A549 (cell line): ENCODE measurements around the gene PRKAG3. TPM values are rescaled to one million over a fixed set of nuclear protein-coding genes. Genes with fewer than 3 reads are reported as not detected.

Experiments used
- ATAC-seq, 2 experiments: fragments of 200-7000 bp in 1 of 2; fragments of >200 bp in 1 of 2; cut with Nextera tagmentation in 1 of 2; cut with Tn5 transposase in 1 of 2; 3 replicates each; pipeline versions ENCODE4 v1.8.0 to v1.9.1; 2018 to 2020; ENCODE audit warnings: mild to moderate bottlenecking in 1 of 2, moderate library complexity in 1 of 2
- CTCF ChIA-PET: fragments of 300-600 bp; sonication (Branson Sonifier 250); formaldehyde crosslinking; extraction: SDS; loops from one replicate; lab custom pipeline; 2021; ENCODE audit warnings: antibody characterized with exemption, inconsistent platforms; lab: Yijun Ruan, JAX
- POLR2A ChIA-PET: fragments of 350-600 bp; formaldehyde crosslinking; extraction: SDS; loops from one replicate; lab custom pipeline; 2021; ENCODE audit warnings: antibody characterized with exemption, inconsistent platforms; lab: Yijun Ruan, JAX
- DNase-seq, 2 experiments: peaks; one replicate each; pipeline versions ENCODE4 v3.0.0 to v3.0.0-alpha.2; 2011 to 2016; ENCODE audit warnings: low read depth in 1 of 2, low spot score in 1 of 2
- FAIRE-seq: peaks from 2 replicates; lab custom pipeline; 2011; peaks lifted over from hg19 to GRCh38; lab: Jason Lieb, UNC
- H3K27ac ChIP-seq, 2 experiments: fragments of >200 bp; sonication (Bioruptor Twin); formaldehyde crosslinking; 3 replicates each; pipeline ENCODE4 v1.5.1; 2016 to 2017
- H3K4me1 ChIP-seq: fragments of >200 bp; sonication (Bioruptor Twin); formaldehyde crosslinking; 3 replicates; pipeline ENCODE4 v1.6.1; 2016
- H3K4me2 ChIP-seq: fragments of >200 bp; sonication (Bioruptor Twin); formaldehyde crosslinking; 3 replicates; pipeline ENCODE4 v1.6.1; 2016
- H3K4me3 ChIP-seq: fragments of >200 bp; sonication (Bioruptor Twin); formaldehyde crosslinking; 3 replicates; pipeline ENCODE4 v1.5.1; 2016
- H3K9me3 ChIP-seq: fragments of >200 bp; sonication (Bioruptor Twin); formaldehyde crosslinking; 3 replicates; pipeline ENCODE4 v1.6.1; 2016
- BHLHE40 ChIP-seq: IDR thresholded peaks from 2 replicates; pipeline ENCODE4 v1.6.1; 2012; ENCODE audit warnings: low read depth, low read length, inconsistent platforms
- CBX2 ChIP-seq: fragments of 200-600 bp; sonication (generic); IDR thresholded peaks from 2 replicates; pipeline ENCODE4 v1.6.1; 2016; ENCODE audit warnings: low read depth, mild to moderate bottlenecking, borderline replicate concordance
- CBX8 ChIP-seq: fragments of 200-600 bp; sonication (generic); IDR thresholded peaks from 2 replicates; pipeline ENCODE4 v1.6.1; 2016
- CEBPB ChIP-seq, 2 experiments: fragments of >200 bp in 1 of 2; sonication (Bioruptor Twin) in 1 of 2; formaldehyde crosslinking in 1 of 2; IDR thresholded peaks; 2 replicates each; pipeline ENCODE4 v1.6.1; 2012 to 2016
- CHD2 ChIP-seq: fragments of 150-350 bp; IDR thresholded peaks from 2 replicates; pipeline ENCODE4 v1.6.1; 2014; ENCODE audit warnings: low read length; ENCODE audit not compliant: partially characterized antibody
- EHMT2 ChIP-seq: fragments of 200-600 bp; sonication (generic); IDR thresholded peaks from 2 replicates; pipeline ENCODE4 v1.6.1; 2016; ENCODE audit warnings: antibody characterized with exemption, low read depth, mild to moderate bottlenecking, moderate library complexity
- EP300 ChIP-seq, 2 experiments: fragments of >200 bp; sonication (Bioruptor Twin); formaldehyde crosslinking; IDR thresholded peaks; 2 replicates in 1 of 2; 3 replicates in 1 of 2; pipeline ENCODE4 v1.6.1; 2016 to 2017
- FOSB ChIP-seq: fragments of 250-450 bp; sonication (Bioruptor Pico); IDR thresholded peaks from 2 replicates; pipeline ENCODE4 v1.5.0; 2020; ENCODE audit warnings: mild to moderate bottlenecking, moderate library complexity
- FOSL2 ChIP-seq, 2 experiments: fragments of 450-650 bp in 1 of 2; fragments of >200 bp in 1 of 2; sonication (Bioruptor Twin) in 1 of 2; formaldehyde crosslinking; IDR thresholded peaks; 2 replicates each; pipeline versions ENCODE4 v1.5.0 to v1.6.1; 2016 to 2020; ENCODE audit warnings: mild to moderate bottlenecking in 1 of 2, moderate library complexity in 1 of 2
- HDAC2 ChIP-seq: fragments of 200-600 bp; sonication (generic); IDR thresholded peaks from 2 replicates; pipeline ENCODE4 v1.6.1; 2016
- HEYL ChIP-seq: fragments of 250-450 bp; sonication (Bioruptor Pico); IDR thresholded peaks from 2 replicates; pipeline ENCODE4 v1.8.0; 2021; ENCODE audit warnings: mild to moderate bottlenecking, moderate library complexity
- HOXA7 ChIP-seq: fragments of 250-450 bp; sonication (Bioruptor Pico); IDR thresholded peaks from 2 replicates; pipeline ENCODE4 v1.5.0; 2020; ENCODE audit warnings: mild to moderate bottlenecking, moderate library complexity
- HOXB13 ChIP-seq: fragments of 250-450 bp; sonication (Bioruptor Pico); IDR thresholded peaks from 2 replicates; pipeline ENCODE4 v1.5.0; 2020; ENCODE audit warnings: low read depth, mild to moderate bottlenecking, moderate library complexity
- JUNB ChIP-seq: fragments of >200 bp; sonication (Bioruptor Twin); formaldehyde crosslinking; IDR thresholded peaks from 2 replicates; pipeline ENCODE4 v1.6.1; 2016
- MAZ ChIP-seq: fragments of 150-350 bp; IDR thresholded peaks from 2 replicates; pipeline ENCODE4 v1.6.1; 2014; ENCODE audit warnings: antibody characterized with exemption, low read depth, low read length, borderline replicate concordance
- MYC ChIP-seq: IDR thresholded peaks from 2 replicates; pipeline ENCODE4 v1.6.1; 2012; ENCODE audit warnings: mild to moderate bottlenecking, inconsistent platforms, low read length, improper control_type of control experiment, borderline replicate concordance
- NFE2L2 ChIP-seq: fragments of 150-350 bp; conservative IDR thresholded peaks from 2 replicates; pipeline ENCODE4 v1.6.1; 2014; ENCODE audit warnings: low read length
- NPAS2 ChIP-seq: fragments of 250-450 bp; sonication (Bioruptor Pico); IDR thresholded peaks from 2 replicates; pipeline ENCODE4 v1.8.0; 2022; ENCODE audit warnings: mild to moderate bottlenecking, moderate library complexity, borderline replicate concordance
- POLR2AphosphoS2 ChIP-seq: conservative IDR thresholded peaks from 2 replicates; pipeline ENCODE4 v1.6.1; 2012; ENCODE audit warnings: low read length, improper control_type of control experiment, inconsistent platforms
- RAD21 ChIP-seq, 2 experiments: fragments of >200 bp in 1 of 2; sonication (Bioruptor Twin) in 1 of 2; formaldehyde crosslinking in 1 of 2; IDR thresholded peaks in 1 of 2; conservative IDR thresholded peaks in 1 of 2; 2 replicates in 1 of 2; 3 replicates in 1 of 2; pipeline ENCODE4 v1.6.1; 2012 to 2018; ENCODE audit warnings: inconsistent platforms in 1 of 2
- RCOR1 ChIP-seq: fragments of 150-350 bp; IDR thresholded peaks from 2 replicates; pipeline ENCODE4 v1.6.1; 2014; ENCODE audit warnings: antibody characterized with exemption, low read length, low read depth
- ZC3H11A ChIP-seq: fragments of 450-650 bp; IDR thresholded peaks from 2 replicates; pipeline ENCODE4 v1.6.1; 2014; ENCODE audit warnings: antibody characterized with exemption, mild to moderate bottlenecking
- WGBS: methylation state at CpG from one replicate; pipeline ENCODE4 v1.1.6; 2017; ENCODE audit errors: missing lambda C conversion rate; 5-methylcytosine and 5-hydroxymethylcytosine counted together
- polyA plus RNA-seq, 4 experiments: library from polyadenylated mRNA; depleted of rRNA in 3 of 4; stranded (reverse); fragments of >200 nt; fragmentation: RNase III in 1 of 4; extraction: RNeasy Plus Mini Kit Qiagen cat#74134 plus additional on column Dnase treatment in 1 of 4; gene quantifications; 2 replicates in 3 of 4; 3 replicates in 1 of 4; pipeline ENCODE4 v1.2.3, GENCODE V29; 2011 to 2017
- TF ChIP-seq, protein P1 (sequence below): fragments of 200-600 bp; sonication (generic); IDR thresholded peaks from 2 replicates; pipeline ENCODE4 v1.6.1; 2016; ENCODE audit warnings: antibody characterized with exemption, mild to moderate bottlenecking, moderate library complexity
- TF ChIP-seq, protein P2 (sequence below): fragments of 450-650 bp; IDR thresholded peaks from 2 replicates; pipeline ENCODE4 v1.6.1; 2014; ENCODE audit warnings: antibody characterized with exemption
- TF ChIP-seq, protein P3 (sequence below): fragments of 250-450 bp; sonication (Bioruptor Pico); IDR thresholded peaks from 2 replicates; pipeline ENCODE4 v1.5.0; 2020; ENCODE audit warnings: low read depth, mild to moderate bottlenecking, moderate library complexity
- TF ChIP-seq, protein P4 (sequence below): fragments of >200 bp; sonication (Bioruptor Twin); formaldehyde crosslinking; IDR thresholded peaks from 3 replicates; pipeline ENCODE4 v1.6.1; 2016

PRKAG3 gene
- polyA plus RNA-seq, 2 of the 4 experiments (the other 2 are of a cell fraction): not detected

DNA sequence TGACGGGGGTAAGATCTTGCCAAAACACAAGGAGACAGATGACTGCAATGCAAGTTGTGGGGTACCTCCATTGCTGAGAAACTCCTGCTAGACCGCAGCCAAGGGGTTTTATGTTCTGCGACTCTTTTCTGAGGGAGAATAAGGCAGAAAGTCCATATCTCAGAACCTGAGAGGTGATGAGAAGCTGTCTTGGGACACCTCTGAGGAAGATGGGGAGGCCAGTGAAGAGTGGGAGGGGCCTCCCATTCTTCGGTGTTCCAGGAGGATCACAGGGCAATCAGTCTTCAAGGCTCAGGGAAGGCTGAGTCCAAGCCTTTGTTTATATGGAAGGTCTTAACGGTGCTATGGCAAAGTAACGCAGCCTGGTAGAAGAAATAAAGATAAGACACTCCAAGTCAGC lies 31.6 kb downstream of the PRKAG3 start:
- DNase-seq (no peak), ATAC-seq (no peak), FAIRE-seq (no peak)
- H3K4me1 ChIP-seq: no peaks in the 10 kb centered on the region
- WGBS: 75% methylated on average over 6 of the region's 6 CpGs
- peaks cover 3% of the 10 kb centered on the region; the same call in 1 of the 3 replicates for H3K9me3 ChIP-seq
- POLR2A ChIA-PET: no interaction called here
- CTCF ChIA-PET: no interaction called here
- no peak for TF ChIP-seq BHLHE40
- no peak for TF ChIP-seq NFE2L2
- no peak for TF ChIP-seq RAD21 (conservative IDR thresholded peaks at IDR 0.05 in 1 of 2, IDR thresholded peaks at IDR 0.05 in 1 of 2)
- TF ChIP-seq EHMT2: no peak
- no peak for TF ChIP-seq CBX8
- TF ChIP-seq CEBPB (IDR thresholded peaks at IDR 0.05): no peak
- TF ChIP-seq, protein P1, sequence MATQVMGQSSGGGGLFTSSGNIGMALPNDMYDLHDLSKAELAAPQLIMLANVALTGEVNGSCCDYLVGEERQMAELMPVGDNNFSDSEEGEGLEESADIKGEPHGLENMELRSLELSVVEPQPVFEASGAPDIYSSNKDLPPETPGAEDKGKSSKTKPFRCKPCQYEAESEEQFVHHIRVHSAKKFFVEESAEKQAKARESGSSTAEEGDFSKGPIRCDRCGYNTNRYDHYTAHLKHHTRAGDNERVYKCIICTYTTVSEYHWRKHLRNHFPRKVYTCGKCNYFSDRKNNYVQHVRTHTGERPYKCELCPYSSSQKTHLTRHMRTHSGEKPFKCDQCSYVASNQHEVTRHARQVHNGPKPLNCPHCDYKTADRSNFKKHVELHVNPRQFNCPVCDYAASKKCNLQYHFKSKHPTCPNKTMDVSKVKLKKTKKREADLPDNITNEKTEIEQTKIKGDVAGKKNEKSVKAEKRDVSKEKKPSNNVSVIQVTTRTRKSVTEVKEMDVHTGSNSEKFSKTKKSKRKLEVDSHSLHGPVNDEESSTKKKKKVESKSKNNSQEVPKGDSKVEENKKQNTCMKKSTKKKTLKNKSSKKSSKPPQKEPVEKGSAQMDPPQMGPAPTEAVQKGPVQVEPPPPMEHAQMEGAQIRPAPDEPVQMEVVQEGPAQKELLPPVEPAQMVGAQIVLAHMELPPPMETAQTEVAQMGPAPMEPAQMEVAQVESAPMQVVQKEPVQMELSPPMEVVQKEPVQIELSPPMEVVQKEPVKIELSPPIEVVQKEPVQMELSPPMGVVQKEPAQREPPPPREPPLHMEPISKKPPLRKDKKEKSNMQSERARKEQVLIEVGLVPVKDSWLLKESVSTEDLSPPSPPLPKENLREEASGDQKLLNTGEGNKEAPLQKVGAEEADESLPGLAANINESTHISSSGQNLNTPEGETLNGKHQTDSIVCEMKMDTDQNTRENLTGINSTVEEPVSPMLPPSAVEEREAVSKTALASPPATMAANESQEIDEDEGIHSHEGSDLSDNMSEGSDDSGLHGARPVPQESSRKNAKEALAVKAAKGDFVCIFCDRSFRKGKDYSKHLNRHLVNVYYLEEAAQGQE: no peak
- TF ChIP-seq HOXB13 (CRISPR knock-in tag): no peak
- no peak for TF ChIP-seq NPAS2
- no peak for TF ChIP-seq CBX2
- TF ChIP-seq MAZ: no peak
- TF ChIP-seq POLR2AphosphoS2: no peak
- no peak for TF ChIP-seq FOSB (CRISPR knock-in tag)
- H3K4me3 ChIP-seq: no peak overlapping the region
- H3K4me2 ChIP-seq: no peak overlapping the region
- no peak overlapping the region for H3K27ac ChIP-seq

DNA sequence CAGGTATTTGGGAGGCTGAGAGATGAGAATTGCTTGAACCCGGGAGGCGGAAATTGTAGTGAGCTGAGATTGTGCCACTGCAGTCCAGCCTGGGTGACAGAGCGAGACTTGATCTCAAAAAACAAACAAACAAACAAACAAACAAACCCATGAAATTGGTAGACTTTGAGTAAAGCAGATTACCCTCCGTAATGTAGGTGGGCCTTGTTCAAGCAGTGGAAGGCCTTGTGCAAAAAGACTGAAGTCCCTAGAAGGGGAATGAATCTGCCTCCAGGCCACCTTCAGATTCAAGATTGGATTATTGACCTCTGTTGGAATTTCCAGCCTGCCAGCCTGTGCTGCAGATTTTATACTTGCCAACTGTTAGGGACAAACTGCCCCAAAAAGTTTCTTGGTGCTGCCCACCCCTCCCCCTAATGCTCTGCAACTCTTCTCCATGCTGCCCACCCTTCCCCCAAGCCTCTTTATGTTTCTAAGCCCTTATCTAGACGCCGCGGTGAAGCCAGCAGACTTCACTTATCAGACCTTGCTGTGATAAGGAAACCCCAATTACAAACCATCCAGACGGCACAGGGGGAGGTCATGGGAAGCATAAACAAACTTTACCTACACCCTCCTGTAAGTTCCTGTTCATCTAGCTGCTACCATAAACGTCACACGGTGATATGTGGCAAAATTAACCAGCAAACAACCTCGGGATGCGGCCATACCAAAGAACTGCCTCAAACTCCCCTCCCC lies 32.7 kb downstream of the PRKAG3 start:
- H3K9me3 ChIP-seq: peaks cover under 1% of the 10 kb centered on the region; the same call in 1 of the 3 replicates
- FAIRE-seq (no peak), ATAC-seq (no peak)
- no peak overlapping the region for H3K4me2 ChIP-seq
- TF ChIP-seq, protein P1: no peak
- no peak for TF ChIP-seq JUNB
- no peak for TF ChIP-seq RCOR1
- no peak for TF ChIP-seq HEYL
- no peak for TF ChIP-seq MYC
- no peak for TF ChIP-seq ZC3H11A
- no peak for TF ChIP-seq MAZ
- TF ChIP-seq FOSL2 (IDR thresholded peaks at IDR 0.05): no peak
- no peak for TF ChIP-seq FOSL2 (CRISPR knock-in tag; IDR thresholded peaks at IDR 0.05)
- no peak for TF ChIP-seq CHD2
- TF ChIP-seq BHLHE40: no peak
- TF ChIP-seq EP300 (IDR thresholded peaks at IDR 0.05): no peak
- TF ChIP-seq, protein P2, sequence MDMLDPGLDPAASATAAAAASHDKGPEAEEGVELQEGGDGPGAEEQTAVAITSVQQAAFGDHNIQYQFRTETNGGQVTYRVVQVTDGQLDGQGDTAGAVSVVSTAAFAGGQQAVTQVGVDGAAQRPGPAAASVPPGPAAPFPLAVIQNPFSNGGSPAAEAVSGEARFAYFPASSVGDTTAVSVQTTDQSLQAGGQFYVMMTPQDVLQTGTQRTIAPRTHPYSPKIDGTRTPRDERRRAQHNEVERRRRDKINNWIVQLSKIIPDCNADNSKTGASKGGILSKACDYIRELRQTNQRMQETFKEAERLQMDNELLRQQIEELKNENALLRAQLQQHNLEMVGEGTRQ: no peak
- TF ChIP-seq NFE2L2: no peak
- no peak for TF ChIP-seq FOSB (CRISPR knock-in tag)
- TF ChIP-seq, protein P3, sequence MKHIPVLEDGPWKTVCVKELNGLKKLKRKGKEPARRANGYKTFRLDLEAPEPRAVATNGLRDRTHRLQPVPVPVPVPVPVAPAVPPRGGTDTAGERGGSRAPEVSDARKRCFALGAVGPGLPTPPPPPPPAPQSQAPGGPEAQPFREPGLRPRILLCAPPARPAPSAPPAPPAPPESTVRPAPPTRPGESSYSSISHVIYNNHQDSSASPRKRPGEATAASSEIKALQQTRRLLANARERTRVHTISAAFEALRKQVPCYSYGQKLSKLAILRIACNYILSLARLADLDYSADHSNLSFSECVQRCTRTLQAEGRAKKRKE (CRISPR knock-in tag): no peak
- TF ChIP-seq RAD21 (conservative IDR thresholded peaks at IDR 0.05 in 1 of 2, IDR thresholded peaks at IDR 0.05 in 1 of 2): no peak
- no peak for TF ChIP-seq HDAC2
- TF ChIP-seq, protein P4, sequence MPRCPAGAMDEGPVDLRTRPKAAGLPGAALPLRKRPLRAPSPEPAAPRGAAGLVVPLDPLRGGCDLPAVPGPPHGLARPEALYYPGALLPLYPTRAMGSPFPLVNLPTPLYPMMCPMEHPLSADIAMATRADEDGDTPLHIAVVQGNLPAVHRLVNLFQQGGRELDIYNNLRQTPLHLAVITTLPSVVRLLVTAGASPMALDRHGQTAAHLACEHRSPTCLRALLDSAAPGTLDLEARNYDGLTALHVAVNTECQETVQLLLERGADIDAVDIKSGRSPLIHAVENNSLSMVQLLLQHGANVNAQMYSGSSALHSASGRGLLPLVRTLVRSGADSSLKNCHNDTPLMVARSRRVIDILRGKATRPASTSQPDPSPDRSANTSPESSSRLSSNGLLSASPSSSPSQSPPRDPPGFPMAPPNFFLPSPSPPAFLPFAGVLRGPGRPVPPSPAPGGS: no peak
- TF ChIP-seq HOXA7 (CRISPR knock-in tag): no peak
- TF ChIP-seq, all 56 proteins: peak for 0
- no peak for DNase-seq
- ChIA-PET CTCF (no interaction called here), POLR2A (no interaction called here)
- Histone ChIP-seq H3K27ac (no peak overlapping the region), H3K4me1 (no peaks in the 10 kb centered on the region), H3K4me3 (no peak overlapping the region)
- 74% methylated on average over 12 of the region's 12 CpGs for WGBS
